ENCODE results near the gene GOLGA8M. TPM values are rescaled to one million over a fixed set of nuclear protein-coding genes. Genes with fewer than 3 reads are reported as not detected.
"Not testable (repeated sequence)": the region's sequence is repeated elsewhere in the genome, so short reads cannot be mapped to it uniquely, and the experiment has no call there.

The GOLGA8M gene
- total RNA-seq, 2 experiments from 2014 or later = 0.67 TPM; not detected in 1

DNA sequence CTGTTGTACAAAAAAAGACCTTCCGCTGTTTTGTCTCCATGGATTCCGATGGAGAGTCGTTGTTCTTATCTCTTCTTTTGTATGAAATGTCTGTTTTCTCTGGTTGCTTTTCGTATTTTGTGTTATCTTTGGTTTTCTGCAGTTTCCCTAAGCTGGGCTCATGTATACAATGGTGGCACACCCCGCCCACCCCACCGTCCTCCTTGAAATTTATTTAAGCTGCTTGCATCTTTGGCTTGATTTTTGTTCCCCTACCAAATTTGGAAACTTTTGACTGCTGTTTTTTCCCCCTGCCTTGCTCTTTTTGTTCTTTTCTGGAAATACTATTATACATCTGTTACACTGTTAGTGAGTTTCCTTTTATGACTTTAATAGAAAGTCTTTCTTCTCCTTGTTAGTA lies 47.6 kb downstream of the GOLGA8M start:
- CTCF ChIA-PET, POLR2A ChIA-PET: not testable (repeated sequence)

- POLR2A ChIA-PET, CTCF ChIA-PET: not testable (repeated sequence)
These were observed 48.5 kb downstream of the GOLGA8M start for GRCh38 chr15:28663717-28664116.

DNA sequence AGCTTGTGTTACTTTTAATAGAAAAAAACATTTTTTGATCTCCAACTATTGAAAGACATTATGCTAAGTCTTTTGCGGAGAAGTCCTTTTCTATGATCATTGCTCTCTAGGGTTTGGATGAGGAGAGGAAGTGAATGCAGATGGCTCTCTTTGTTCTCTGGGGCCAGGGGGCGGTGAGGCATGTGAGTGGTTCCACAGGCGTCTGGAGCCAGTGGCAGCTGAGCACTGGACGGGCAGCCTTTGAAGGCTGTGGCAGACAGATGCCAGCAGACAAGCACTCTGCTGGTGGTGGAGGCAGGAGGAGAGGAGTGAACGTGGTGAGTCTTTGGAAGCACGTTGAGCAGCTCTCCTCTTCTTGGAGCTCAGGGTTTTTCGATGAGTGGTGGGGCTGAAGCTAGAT lies 51.5 kb downstream of the GOLGA8M start:
- POLR2A ChIA-PET, CTCF ChIA-PET: not testable (repeated sequence)

- CTCF ChIA-PET, POLR2A ChIA-PET: not testable (repeated sequence)
These were observed 56.2 kb downstream of the GOLGA8M start for GRCh38 chr15:28656018-28656360.

GRCh38 chr15:28655329-28656017 lies 56.7 kb downstream of the GOLGA8M start:
- POLR2A ChIA-PET, CTCF ChIA-PET: not testable (repeated sequence)

DNA sequence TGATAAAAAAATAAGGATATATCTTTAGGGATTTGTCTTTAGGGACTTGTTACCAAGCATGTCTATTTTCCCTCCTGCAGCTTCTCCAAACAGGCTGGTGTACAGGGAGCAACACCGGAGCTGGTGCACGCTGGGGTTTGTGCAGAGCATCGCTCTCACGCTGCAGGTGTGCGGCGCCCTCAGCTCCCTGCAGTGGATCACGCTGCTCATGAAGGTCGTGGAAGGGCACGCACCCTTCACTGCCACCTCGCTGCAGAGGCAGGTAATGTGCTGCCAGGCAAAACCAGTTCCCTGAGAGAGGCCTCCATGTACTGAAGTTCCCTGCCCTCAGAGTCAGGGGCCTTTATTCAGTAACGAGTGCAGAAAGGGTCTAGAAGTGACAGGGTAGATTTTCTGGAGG lies 58.0 kb downstream of the GOLGA8M start:
- CTCF ChIA-PET, POLR2A ChIA-PET: not testable (repeated sequence)

GRCh38 chr15:28652538-28652937 lies 59.7 kb downstream of the GOLGA8M start:
- POLR2A ChIA-PET, CTCF ChIA-PET: not testable (repeated sequence)

Other genes with a start within 250 kb of the GOLGA8M start
- gene GOLGA8G, start 179.4 kb downstream of the GOLGA8M start, total RNA-seq = not detected
- not detected for gene GOLGA6L25, start 158.9 kb downstream of the GOLGA8M start, total RNA-seq
- gene GOLGA6L7, start 136.2 kb upstream of the GOLGA8M start, total RNA-seq = not detected
- 10 to 100 TPM; 16.2 to 17.2 TPM for gene APBA2, start 173.6 kb upstream of the GOLGA8M start, total RNA-seq